NAMALWA (cell line): ENCODE measurements around the gene MACROH2A1.

Source experiments
- DNase-seq: peaks from one replicate; pipeline ENCODE4 v3.0.0-alpha.2; 2015; ENCODE audit warnings: low spot score

MACROH2A1 gene

GRCh38 chr5:135353952-135354721 lies 44.9 kb downstream of the MACROH2A1 start:
- DNase-seq, result no peak

GRCh38 chr5:135350536-135350935 lies 48.5 kb downstream of the MACROH2A1 start:
- DNase-seq, result no peak

GRCh38 chr5:135349886-135350285 lies 49.1 kb downstream of the MACROH2A1 start:
- no peak for DNase-seq

GRCh38 chr5:135349451-135349850 lies 49.6 kb downstream of the MACROH2A1 start:
- DNase-seq, result no peak

- DNase-seq, result no peak
Observed at GRCh38 chr5:135348918-135349317, 50.1 kb downstream of the MACROH2A1 start.

GRCh38 chr5:135347392-135347791 lies 51.6 kb downstream of the MACROH2A1 start:
- no peak for DNase-seq

- no peak for DNase-seq
Observed at GRCh38 chr5:135345956-135346731, 52.9 kb downstream of the MACROH2A1 start.

GRCh38 chr5:135344349-135344748 lies 54.7 kb downstream of the MACROH2A1 start:
- no peak for DNase-seq

- DNase-seq, result no peak
Observed at GRCh38 chr5:135343413-135343812, 55.6 kb downstream of the MACROH2A1 start.

- no peak for DNase-seq
Observed at GRCh38 chr5:135342551-135342875, 56.5 kb downstream of the MACROH2A1 start.

GRCh38 chr5:135341696-135342550 lies 57.1 kb downstream of the MACROH2A1 start:
- DNase-seq, result no peak

GRCh38 chr5:135341016-135341666 lies 57.9 kb downstream of the MACROH2A1 start:
- DNase-seq, result no peak

- DNase-seq, result no peak
Observed at GRCh38 chr5:135340568-135340967, 58.5 kb downstream of the MACROH2A1 start.

GRCh38 chr5:135339623-135340022 lies 59.4 kb downstream of the MACROH2A1 start:
- no peak for DNase-seq

GRCh38 chr5:135339189-135339588 lies 59.8 kb downstream of the MACROH2A1 start:
- no peak for DNase-seq

GRCh38 chr5:135337064-135337463 lies 62.0 kb downstream of the MACROH2A1 start:
- DNase-seq, result no peak

- no peak for DNase-seq
Observed at GRCh38 chr5:135335031-135335828, 63.8 kb downstream of the MACROH2A1 start.

- no peak for DNase-seq
Observed at GRCh38 chr5:135333732-135334515, 65.1 kb downstream of the MACROH2A1 start.

- DNase-seq, result peak; percentile 77
Observed at GRCh38 chr5:135332519-135333150, 66.4 kb downstream of the MACROH2A1 start.

GRCh38 chr5:135331612-135332011 lies 67.4 kb downstream of the MACROH2A1 start:
- DNase-seq, result no peak
